Activated CD4-positive, alpha-beta T cell treated with anti-CD3 and anti-CD28 coated beads, Interleukin-2, amount 10 ng/mL, durations not matched to agents 7 days and 5 days (primary cell): ENCODE measurements around the gene IGFBP5. TPM values are rescaled to one million over a fixed set of nuclear protein-coding genes. Genes with fewer than 3 reads are reported as not detected.
A peak's percentile ranks its signal among the peaks of the same experiment; 100 is the strongest.

Experiments used
- CTCF ChIA-PET: fragments of 350-600 bp; sonication (Branson Sonifier 250); formaldehyde crosslinking; loops from one replicate; lab custom pipeline; 2021; ENCODE audit warnings: antibody characterized with exemption; lab: Charles Lee
- POLR2A ChIA-PET: fragments of 350-600 bp; sonication (Branson Sonifier 250); formaldehyde crosslinking; loops from one replicate; lab custom pipeline; 2021; ENCODE audit warnings: antibody characterized with exemption; lab: Charles Lee
- DNase-seq: peaks from one replicate; pipeline ENCODE4 v3.0.0-alpha.2; 2020
- H3K27ac Mint-ChIP-seq: one replicate; pipeline ENCODE4 v1.8.0; 2021; ENCODE audit warnings: mild to moderate bottlenecking, moderate library complexity, mixed read lengths
- H3K27me3 Mint-ChIP-seq: one replicate; pipeline ENCODE4 v1.8.0; 2021; ENCODE audit warnings: mixed read lengths
- H3K36me3 Mint-ChIP-seq: one replicate; pipeline ENCODE4 v1.8.0; 2021; ENCODE audit warnings: low read depth, mixed read lengths
- H3K4me1 Mint-ChIP-seq: one replicate; pipeline ENCODE4 v1.8.0; 2021; ENCODE audit warnings: mixed read lengths
- H3K4me3 Mint-ChIP-seq: one replicate; pipeline ENCODE4 v1.8.0; 2021; ENCODE audit warnings: mild to moderate bottlenecking, moderate library complexity, mixed read lengths
- H3K9me3 Mint-ChIP-seq: one replicate; pipeline ENCODE4 v1.8.0; 2021; ENCODE audit warnings: mixed read lengths
- total RNA-seq, 2 experiments: library from RNA; stranded (reverse); gene quantifications; one replicate each; pipeline ENCODE4 v1.2.3, GENCODE V29; 2021

Gene IGFBP5
- total RNA-seq, 2 experiments from 2014 or later, result not detected

DNA sequence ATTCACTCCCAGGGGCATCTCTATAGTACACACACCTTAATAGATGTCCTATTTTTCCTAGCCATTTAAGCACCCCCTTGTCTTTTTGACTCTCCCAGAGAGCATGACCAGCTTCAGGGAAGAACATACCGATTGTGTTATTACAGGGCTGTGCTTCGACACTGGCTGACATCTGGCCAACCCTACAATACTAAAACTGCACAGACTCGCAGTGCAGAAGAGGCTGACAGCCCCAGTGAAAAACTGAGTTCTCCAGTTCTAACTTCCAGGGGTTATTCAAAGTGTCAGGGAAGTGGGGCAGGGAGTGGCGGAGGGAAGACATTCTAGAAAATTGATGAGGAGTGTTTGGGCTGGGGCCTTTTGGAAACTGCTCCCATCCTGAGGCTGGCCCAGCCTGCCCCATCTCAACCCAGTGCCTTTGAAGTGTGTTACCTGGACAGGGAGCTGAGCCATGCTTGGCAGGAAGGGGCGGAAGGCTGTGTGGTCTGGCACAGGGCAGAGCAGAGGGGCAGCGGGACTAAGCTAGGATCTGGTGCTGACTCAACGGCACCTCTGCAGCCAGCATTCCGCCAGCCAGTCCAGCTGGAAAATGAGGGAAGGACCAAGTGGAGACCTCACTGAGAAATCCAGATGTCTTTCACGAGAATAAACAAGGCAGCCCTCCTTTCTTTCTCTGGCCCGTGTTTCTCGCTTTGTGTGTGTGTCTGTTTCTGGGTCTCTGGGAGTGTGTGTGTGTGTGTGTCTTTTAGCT, 15.4 kb upstream of the IGFBP5 start:
- Mint-ChIP-seq H3K36me3 (no peaks in the 10 kb centered on the region), H3K9me3 (no peaks in the 10 kb centered on the region), H3K27ac (no peak overlapping the region), H3K4me1 (no peaks in the 10 kb centered on the region), H3K4me3 (no peak overlapping the region), H3K27me3 (peaks cover 2% of the 10 kb centered on the region)
- DNase-seq, result no peak
- ChIA-PET POLR2A (no interaction called here), CTCF (no interaction called here)

DNA sequence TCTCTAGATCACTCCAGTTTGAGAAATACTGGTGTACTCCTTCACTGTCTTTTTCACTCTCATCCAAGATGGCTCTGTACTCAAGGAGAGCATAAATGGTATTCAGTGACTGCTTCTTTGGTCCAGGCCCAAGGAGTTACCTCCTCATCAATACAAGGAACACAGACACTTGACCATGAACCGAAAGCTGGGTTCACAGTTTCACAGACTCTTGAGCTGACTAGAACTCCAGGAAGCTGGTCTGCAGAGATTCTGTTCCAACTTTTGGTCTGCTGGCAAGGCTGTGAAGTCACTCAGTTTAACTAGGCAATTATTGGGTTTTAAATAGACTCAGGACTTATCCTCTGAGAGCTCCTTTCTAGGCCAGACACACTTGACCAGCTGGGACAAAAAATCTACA, 7.4 kb upstream of the IGFBP5 start:
- no peaks in the 10 kb centered on the region for H3K9me3 Mint-ChIP-seq
- H3K4me1 Mint-ChIP-seq, result no peaks in the 10 kb centered on the region
- peaks cover 9% of the 10 kb centered on the region for H3K27me3 Mint-ChIP-seq
- CTCF ChIA-PET, result interaction anchor here (0.6 kb wide), 1 partner anchor 22 kb away, joined by 4 read pairs; no protein-coding TSS in a partner anchor
- H3K27ac Mint-ChIP-seq, result no peak overlapping the region
- no peak for DNase-seq
- POLR2A ChIA-PET, result no interaction called here
- H3K4me3 Mint-ChIP-seq, result no peak overlapping the region
- no peaks in the 10 kb centered on the region for H3K36me3 Mint-ChIP-seq

DNA sequence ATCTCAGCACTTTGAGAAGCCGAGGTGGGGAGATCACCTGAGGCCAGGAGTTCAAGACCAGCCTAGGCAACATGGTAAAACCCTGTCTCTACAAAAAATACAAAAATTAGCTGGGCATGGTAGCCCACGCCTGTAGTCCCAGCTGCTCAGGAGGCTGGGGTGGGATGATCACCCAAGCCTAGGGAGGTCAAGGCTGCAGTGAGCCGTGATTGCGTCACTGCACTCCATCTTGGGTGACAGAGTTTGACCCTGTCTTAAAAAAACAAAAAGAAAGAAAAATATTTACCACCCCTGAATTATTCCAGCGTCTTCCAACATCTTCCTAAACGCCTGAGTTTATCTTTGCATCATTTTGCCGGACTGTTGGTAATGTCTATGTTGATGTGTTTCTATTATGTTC, 6.2 kb upstream of the IGFBP5 start:
- DNase-seq, result no peak
- no peaks in the 10 kb centered on the region for H3K4me1 Mint-ChIP-seq
- ChIA-PET CTCF (interaction anchor here (0.5 kb wide), 1 partner anchor 348 kb away, joined by 3 read pairs; no protein-coding TSS in a partner anchor), POLR2A (no interaction called here)
- H3K27me3 Mint-ChIP-seq, result peaks cover 21% of the 10 kb centered on the region
- no peak overlapping the region for H3K27ac Mint-ChIP-seq
- H3K36me3 Mint-ChIP-seq, result no peaks in the 10 kb centered on the region
- no peak overlapping the region for H3K4me3 Mint-ChIP-seq
- no peaks in the 10 kb centered on the region for H3K9me3 Mint-ChIP-seq

DNA sequence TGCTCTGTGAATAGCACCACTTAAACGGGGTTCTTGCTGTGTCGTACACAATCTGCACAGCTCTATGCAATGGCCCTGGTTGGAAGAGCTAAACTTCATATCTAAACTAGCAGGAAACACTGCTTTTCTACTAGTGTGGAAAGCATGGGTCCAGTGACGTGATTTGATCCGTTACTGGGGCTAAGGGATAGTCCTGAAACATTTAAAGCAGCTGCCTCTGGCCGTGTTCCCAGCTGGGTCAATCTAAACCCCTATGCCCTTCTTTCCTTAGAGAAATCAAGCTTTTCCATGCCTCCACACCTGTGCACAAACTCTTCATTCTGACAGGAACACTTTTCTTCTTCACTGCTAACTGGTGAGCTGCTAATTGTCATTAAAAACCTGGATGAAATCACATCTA, 5.4 kb upstream of the IGFBP5 start:
- Mint-ChIP-seq H3K4me1 (no peaks in the 10 kb centered on the region), H3K4me3 (no peak overlapping the region), H3K27me3 (peaks cover 28% of the 10 kb centered on the region), H3K9me3 (no peaks in the 10 kb centered on the region), H3K36me3 (no peaks in the 10 kb centered on the region), H3K27ac (no peak overlapping the region)
- ChIA-PET CTCF (interaction anchor here (0.5 kb wide), 1 partner anchor 349 kb away, joined by 3 read pairs; no protein-coding TSS in a partner anchor), POLR2A (no interaction called here)
- no peak for DNase-seq

DNA sequence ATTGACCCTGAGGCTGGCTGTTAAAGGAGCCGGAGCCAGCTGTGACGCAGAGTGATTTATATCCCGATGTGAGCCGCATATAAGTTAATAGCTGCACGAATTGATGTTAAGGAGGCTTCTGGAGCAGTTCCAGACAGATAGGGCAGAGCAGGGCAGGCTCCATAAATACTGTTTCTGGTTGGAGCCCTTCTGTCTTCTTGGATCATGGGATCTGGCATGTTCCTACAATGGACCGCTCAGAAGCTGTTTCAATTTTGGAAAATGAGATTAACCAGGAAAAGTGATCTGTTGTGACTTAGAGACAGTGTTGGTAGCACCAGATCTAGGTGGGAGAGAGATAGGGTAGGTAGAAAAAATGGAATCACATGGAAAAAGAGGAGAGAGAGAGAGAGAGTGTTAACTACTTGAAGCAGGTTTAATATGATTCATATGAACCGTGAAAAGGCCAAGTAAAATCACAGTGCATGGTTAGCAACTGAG, 4.8 kb upstream of the IGFBP5 start:
- ChIA-PET CTCF (no interaction called here), POLR2A (no interaction called here)
- H3K36me3 Mint-ChIP-seq, result no peaks in the 10 kb centered on the region
- DNase-seq, result no peak
- H3K4me1 Mint-ChIP-seq, result no peaks in the 10 kb centered on the region
- no peak overlapping the region for H3K4me3 Mint-ChIP-seq
- H3K27me3 Mint-ChIP-seq, result peaks cover 32% of the 10 kb centered on the region
- no peaks in the 10 kb centered on the region for H3K9me3 Mint-ChIP-seq
- no peak overlapping the region for H3K27ac Mint-ChIP-seq

DNA sequence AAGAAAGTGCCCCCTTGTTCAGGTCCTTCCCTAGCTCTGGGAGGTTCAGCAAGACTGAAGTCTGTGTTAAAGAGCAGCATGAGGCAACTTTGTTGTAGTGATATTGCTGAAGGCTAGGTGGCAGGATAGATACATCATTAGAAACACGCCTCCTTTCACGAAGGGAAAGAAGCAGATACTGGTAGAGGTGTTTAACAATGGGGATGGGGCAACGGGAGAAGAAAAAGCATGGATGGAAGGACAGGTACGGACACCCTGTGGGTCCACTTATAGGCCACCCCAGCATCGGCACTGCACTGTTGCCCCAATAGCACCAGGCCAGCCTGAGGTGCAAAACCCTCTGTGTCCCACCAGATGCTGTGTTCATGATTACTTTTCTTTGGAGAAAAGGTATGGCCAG, 3.5 kb upstream of the IGFBP5 start:
- Mint-ChIP-seq H3K9me3 (no peaks in the 10 kb centered on the region), H3K27me3 (peaks cover 42% of the 10 kb centered on the region), H3K4me1 (peaks cover 7% of the 10 kb centered on the region), H3K4me3 (no peak overlapping the region), H3K36me3 (no peaks in the 10 kb centered on the region), H3K27ac (no peak overlapping the region)
- peak; percentile 37 for DNase-seq
- ChIA-PET CTCF (no interaction called here), POLR2A (no interaction called here)

DNA sequence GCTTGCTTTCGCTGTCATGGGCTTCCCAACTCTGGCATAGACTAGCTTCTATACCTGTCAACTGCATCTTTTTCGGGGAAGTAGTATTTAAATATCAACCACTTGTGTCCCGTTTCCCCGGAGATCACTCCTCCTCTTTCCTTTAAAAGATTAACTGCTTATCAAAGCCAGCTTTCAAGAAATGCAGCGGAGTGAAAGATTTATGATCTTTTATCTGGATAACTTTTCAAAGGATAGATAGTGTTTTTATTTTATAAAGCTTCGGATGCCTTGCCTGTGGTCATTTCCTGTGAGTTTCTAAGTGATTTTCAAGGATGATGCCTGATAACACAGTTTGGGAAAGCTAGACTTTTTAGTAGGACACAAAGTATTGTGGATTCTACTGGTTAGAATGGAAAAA, 2.9 kb upstream of the IGFBP5 start:
- no peaks in the 10 kb centered on the region for H3K36me3 Mint-ChIP-seq
- DNase-seq, result no peak
- peaks cover 12% of the 10 kb centered on the region for H3K4me1 Mint-ChIP-seq
- H3K4me3 Mint-ChIP-seq, result no peak overlapping the region
- H3K9me3 Mint-ChIP-seq, result no peaks in the 10 kb centered on the region
- peaks cover 45% of the 10 kb centered on the region for H3K27me3 Mint-ChIP-seq
- no peak overlapping the region for H3K27ac Mint-ChIP-seq
- ChIA-PET POLR2A (no interaction called here), CTCF (no interaction called here)

DNA sequence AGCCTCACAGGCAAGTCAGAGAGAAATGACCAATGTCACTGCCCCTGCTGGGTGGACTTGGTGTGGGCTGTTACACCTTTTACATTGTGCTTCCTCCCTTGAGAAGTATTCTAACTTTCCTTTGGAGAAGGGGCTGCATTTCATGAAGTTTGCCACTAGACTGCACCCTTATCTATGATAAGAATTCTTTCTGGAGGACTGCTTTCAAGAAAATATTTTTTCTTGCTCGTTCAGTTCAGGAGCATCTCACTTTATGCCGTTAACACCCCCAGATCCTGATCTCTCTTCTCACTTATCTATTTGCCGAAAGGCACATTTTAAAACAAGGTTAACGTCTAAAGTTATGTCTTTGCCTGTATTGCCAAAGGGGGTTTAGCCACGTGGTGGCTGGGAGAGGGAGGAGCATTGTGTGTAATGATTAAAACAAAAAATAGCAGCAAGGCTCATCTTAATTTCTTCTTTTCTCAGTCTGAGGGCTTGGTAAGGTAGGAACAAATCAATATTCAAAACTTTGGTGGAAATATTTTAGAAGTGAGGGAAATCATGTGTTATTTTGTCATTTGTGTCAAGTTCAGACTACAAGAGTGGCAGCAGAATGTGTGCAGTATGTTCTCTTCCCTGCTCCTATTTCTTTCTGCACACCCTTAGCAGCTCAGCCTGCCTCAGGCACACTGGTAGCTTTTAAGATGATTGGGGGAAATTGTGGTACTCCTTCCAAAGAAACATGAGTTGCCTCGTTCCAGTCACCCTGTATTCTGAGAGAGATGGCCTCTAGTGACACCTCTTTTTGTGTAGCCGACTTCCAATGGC, 1.6 kb upstream of the IGFBP5 start:
- H3K27ac Mint-ChIP-seq, result no peak overlapping the region
- ChIA-PET POLR2A (no interaction called here), CTCF (no interaction called here)
- no peak for DNase-seq
- H3K4me1 Mint-ChIP-seq, result peaks cover 21% of the 10 kb centered on the region
- no peak overlapping the region for H3K4me3 Mint-ChIP-seq
- H3K36me3 Mint-ChIP-seq, result no peaks in the 10 kb centered on the region
- no peaks in the 10 kb centered on the region for H3K9me3 Mint-ChIP-seq
- H3K27me3 Mint-ChIP-seq, result peaks cover 57% of the 10 kb centered on the region

DNA sequence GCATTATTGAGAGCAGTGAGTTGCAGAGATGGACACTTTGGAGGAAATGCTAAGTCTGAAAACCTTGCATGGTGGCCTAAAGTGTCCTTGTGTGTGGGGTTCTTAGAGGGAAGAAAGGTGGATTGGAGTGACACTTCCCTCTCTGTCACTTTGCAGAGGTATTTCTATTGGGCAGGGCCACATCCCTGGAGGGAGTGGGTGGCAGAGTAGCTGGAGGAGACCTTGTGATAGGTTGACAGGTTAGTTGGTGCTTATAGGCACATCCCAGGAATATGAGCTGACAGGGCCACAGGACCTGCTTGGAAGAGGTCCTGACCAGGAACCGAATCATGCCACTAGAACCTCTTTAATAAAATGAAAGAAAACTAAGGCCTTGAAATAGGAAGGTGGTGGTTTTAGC, 972 bp upstream of the IGFBP5 start:
- no peak for DNase-seq
- Mint-ChIP-seq H3K36me3 (no peaks in the 10 kb centered on the region), H3K4me3 (no peak overlapping the region), H3K4me1 (peaks cover 25% of the 10 kb centered on the region), H3K27me3 (peaks cover 60% of the 10 kb centered on the region), H3K27ac (no peak overlapping the region), H3K9me3 (no peaks in the 10 kb centered on the region)
- ChIA-PET CTCF (interaction anchor here (1.7 kb wide), 1 partner anchor 15 kb away, joined by 4 read pairs; no protein-coding TSS in a partner anchor), POLR2A (no interaction called here)

DNA sequence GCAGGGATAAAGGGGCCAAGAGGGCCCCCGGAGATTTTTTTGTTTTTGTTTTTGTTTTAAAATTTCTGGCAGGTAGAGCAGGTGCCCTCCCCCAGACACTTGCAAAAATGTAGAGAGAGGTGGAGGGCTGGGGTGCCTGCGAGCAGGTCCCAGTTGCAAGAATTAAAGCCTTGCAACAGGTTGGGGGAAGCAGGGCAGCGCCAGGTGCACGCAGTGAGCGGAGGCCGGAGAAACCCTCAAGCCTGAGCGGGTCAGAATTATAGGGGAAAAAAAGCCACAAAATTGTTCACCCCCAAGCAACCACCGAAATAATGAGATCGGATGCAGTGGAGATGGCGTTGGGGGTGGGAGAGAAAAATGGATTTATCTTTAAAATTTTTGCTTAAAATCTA, 527 bp downstream of the IGFBP5 start:
- CTCF ChIA-PET, result interaction anchor here (0.7 to 1.8 kb wide), 5 partner anchors 11 to 1061 kb away, joined by 3 to 5 read pairs (median 3); no protein-coding TSS in a partner anchor
- Mint-ChIP-seq H3K27me3 (peaks cover 72% of the 10 kb centered on the region), H3K4me3 (peak overlapping the region; percentile 28)

DNA sequence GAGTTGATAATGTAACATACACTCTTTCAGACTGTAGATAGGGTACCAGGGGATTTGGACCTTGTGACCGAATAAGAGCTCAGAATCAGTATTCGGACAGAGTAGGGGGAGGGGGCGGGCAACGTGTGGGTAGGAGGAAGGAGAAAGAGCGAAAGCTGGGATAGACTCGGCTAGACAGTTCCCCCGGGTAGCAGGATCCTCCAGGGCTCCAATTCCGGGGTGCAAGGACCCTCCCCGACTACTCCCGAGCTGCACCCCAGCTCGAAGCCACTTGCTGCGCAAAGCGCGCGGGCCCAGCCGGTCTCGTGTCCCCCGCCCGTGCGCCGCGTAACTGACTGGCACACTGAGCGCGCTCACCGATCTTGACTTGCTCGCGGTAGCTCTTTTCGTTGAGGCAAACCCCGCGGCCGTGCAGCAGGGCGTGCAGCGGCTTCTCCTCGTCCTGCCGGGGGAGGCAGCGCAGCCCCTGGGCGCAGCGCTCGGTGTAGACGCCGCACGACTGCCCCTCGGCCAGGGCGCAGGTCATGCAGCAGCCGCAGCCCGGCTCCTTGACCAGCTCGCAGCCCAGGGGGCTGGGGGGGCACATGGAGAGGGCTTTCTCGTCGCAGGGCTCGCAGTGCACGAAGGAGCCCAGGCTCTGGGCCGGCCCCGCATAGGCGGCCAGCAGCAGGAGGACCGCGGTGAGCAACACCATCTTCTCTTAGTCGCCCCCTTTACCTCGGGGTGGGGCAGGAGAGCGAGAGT, 1.1 kb downstream of the IGFBP5 start:
- ChIA-PET POLR2A (no interaction called here), CTCF (interaction anchor here (0.6 to 1.8 kb wide), 6 partner anchors 12 to 1062 kb away, joined by 3 to 5 read pairs (median 3); no protein-coding TSS in a partner anchor)
- DNase-seq, result peak; percentile 58
- Mint-ChIP-seq H3K4me1 (peaks cover 29% of the 10 kb centered on the region), H3K27ac (no peak overlapping the region), H3K9me3 (no peaks in the 10 kb centered on the region), H3K4me3 (peak overlapping the region; percentile 70), H3K27me3 (peaks cover 77% of the 10 kb centered on the region), H3K36me3 (no peaks in the 10 kb centered on the region)

More for the DNA sequence above, 527 bp downstream of the IGFBP5 start:
- H3K36me3 Mint-ChIP-seq, result no peaks in the 10 kb centered on the region
- H3K27ac Mint-ChIP-seq, result no peak overlapping the region
- no peak for DNase-seq
- POLR2A ChIA-PET, result no interaction called here
- H3K4me1 Mint-ChIP-seq, result peaks cover 29% of the 10 kb centered on the region
- H3K9me3 Mint-ChIP-seq, result no peaks in the 10 kb centered on the region

DNA sequence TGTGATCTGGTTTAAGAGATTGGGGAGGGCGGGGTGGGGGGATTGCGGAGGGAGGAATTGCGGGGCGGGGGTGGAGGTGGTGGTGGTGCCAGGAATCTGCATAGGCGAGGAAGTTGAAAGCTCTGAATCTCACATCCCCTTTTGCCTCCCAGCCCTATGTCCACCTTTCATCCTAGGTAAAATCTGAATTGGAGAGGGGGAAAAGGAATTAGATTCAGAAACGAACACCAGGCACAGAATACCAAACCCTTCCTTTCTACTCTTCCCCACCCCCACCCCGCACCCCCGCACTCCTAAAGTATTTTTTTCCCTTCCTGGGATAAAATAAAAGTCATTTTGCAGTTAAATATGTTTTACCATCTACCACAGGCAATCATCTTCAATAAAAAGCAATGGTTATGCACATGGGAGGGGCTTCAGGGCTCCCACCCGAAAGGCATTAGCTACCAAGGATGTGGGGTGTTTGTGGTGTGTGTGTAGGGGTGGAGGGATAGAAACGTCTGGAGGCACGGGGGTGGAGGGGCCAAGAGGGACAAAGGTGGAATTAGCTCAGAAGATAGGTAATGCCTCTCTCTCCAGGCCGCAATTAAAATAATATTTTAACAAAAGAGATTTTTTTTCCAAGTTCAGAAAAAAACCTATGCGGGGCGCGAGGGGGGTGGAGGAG, 1.8 kb downstream of the IGFBP5 start:
- Mint-ChIP-seq H3K9me3 (no peaks in the 10 kb centered on the region), H3K4me1 (peaks cover 29% of the 10 kb centered on the region), H3K36me3 (no peaks in the 10 kb centered on the region), H3K27ac (peak overlapping the region; percentile 43), H3K4me3 (peak overlapping the region; percentile 70), H3K27me3 (peaks cover 83% of the 10 kb centered on the region)
- ChIA-PET POLR2A (interaction anchor here (0.7 kb wide), 1 partner anchor 164 kb away, joined by 3 read pairs; no protein-coding TSS in a partner anchor), CTCF (interaction anchor here (0.6 to 1.8 kb wide), 7 partner anchors 12 to 1063 kb away, joined by 3 to 5 read pairs (median 3); no protein-coding TSS in a partner anchor)
- DNase-seq, result no peak
